Measurements from ENCODE around the gene PRCD.

Gene PRCD

GRCh38 chr17:76542566-76542971 lies 2.7 kb downstream of the PRCD start:
- DNase-seq, result no peak

- DNase-seq, result no peak
These were observed 3.1 kb downstream of the PRCD start for GRCh38 chr17:76542984-76543383.

GRCh38 chr17:76543482-76543825 lies 3.6 kb downstream of the PRCD start:
- DNase-seq, result no peak

GRCh38 chr17:76543826-76544545 lies 4.1 kb downstream of the PRCD start:
- peak; percentile 10 to 61 (median 52) for DNase-seq

- peak in 1 of 3 experiments; percentile 40 for DNase-seq
These were observed 4.9 kb downstream of the PRCD start for GRCh38 chr17:76544546-76545365.

- DNase-seq, result no peak
These were observed 6.2 kb downstream of the PRCD start for GRCh38 chr17:76545918-76546555.

- no peak for DNase-seq
These were observed 6.8 kb downstream of the PRCD start for GRCh38 chr17:76546556-76547182.

- DNase-seq, result peak; percentile 27 to 62 (median 50)
These were observed 7.4 kb downstream of the PRCD start for GRCh38 chr17:76547183-76547641.

GRCh38 chr17:76547642-76548202 lies 7.9 kb downstream of the PRCD start:
- no peak for DNase-seq

GRCh38 chr17:76548378-76549214 lies 8.8 kb downstream of the PRCD start:
- no peak for DNase-seq

- no peak for DNase-seq
These were observed 9.3 kb downstream of the PRCD start for GRCh38 chr17:76549215-76549518.

- DNase-seq, result no peak
These were observed 9.7 kb downstream of the PRCD start for GRCh38 chr17:76549539-76549938.

GRCh38 chr17:76550712-76551615 lies 11.1 kb downstream of the PRCD start:
- DNase-seq, result peak in 2 of 3 experiments; percentile 34 to 42

GRCh38 chr17:76551685-76552084 lies 11.8 kb downstream of the PRCD start:
- peak in 2 of 3 experiments; percentile 13 to 56 for DNase-seq

GRCh38 chr17:76553178-76553908 lies 13.5 kb downstream of the PRCD start:
- no peak for DNase-seq

- DNase-seq, result no peak
These were observed 14.3 kb downstream of the PRCD start for GRCh38 chr17:76554131-76554530.

GRCh38 chr17:76556765-76557367 lies 17.0 kb downstream of the PRCD start:
- no peak for DNase-seq

GRCh38 chr17:76557368-76558197 lies 17.7 kb downstream of the PRCD start:
- peak; percentile 97 to 99 (median 98) for DNase-seq

All from NCI-H1417 (cell line).